Measurements from ENCODE around the gene TUT1.
"Not testable (repeated sequence)": the region's sequence is repeated elsewhere in the genome, so short reads cannot be mapped to it uniquely, and the experiment has no call there.

TUT1 gene

DNA sequence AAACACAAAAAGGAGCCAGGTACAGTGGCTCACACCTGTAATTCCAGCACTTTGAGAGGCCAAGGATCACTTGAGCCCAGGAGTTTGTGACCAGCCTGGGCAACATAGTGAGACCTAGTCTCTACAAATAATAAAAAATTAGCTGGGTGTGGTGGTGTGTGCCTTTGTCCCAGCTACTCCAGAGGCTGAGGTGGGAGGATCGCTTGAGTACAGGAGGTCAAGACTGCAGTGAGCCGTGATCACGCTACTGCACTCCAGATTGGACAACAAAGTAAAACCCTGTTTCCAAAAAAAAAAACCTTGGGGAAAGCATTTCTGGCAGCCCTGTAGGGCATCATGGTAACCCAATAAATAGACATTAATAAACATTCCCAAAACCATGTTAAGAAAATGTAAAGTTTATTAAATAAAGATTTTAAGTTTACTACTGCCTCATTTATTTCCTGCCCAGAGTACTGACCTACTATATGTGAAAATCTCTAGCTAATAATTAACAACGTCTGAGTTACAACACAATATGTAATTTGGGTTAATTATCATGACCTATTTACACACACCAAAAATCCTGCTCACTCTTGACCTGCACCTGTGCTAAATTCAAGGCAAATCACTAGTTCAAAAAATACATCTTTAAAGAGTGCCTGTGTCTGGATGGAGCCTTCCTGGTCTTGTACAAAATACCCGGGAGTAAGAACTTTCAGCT lies 26.1 kb downstream of the TUT1 start:
- H3K9me3 Mint-ChIP-seq = no peaks in the 10 kb centered on the region
- peaks cover 79% of the 10 kb centered on the region for H3K36me3 Mint-ChIP-seq (ENCODE audit: low read depth)
- H3K4me1 Mint-ChIP-seq = peaks cover 43% of the 10 kb centered on the region
- no peak overlapping the region for H3K4me3 Mint-ChIP-seq
- peak overlapping the region; percentile 55 for H3K27ac Mint-ChIP-seq
- DNase-seq = no peak
- no peaks in the 10 kb centered on the region for H3K27me3 Mint-ChIP-seq (ENCODE audit: low read depth, poor library complexity)
- TF ChIP-seq, protein P1, sequence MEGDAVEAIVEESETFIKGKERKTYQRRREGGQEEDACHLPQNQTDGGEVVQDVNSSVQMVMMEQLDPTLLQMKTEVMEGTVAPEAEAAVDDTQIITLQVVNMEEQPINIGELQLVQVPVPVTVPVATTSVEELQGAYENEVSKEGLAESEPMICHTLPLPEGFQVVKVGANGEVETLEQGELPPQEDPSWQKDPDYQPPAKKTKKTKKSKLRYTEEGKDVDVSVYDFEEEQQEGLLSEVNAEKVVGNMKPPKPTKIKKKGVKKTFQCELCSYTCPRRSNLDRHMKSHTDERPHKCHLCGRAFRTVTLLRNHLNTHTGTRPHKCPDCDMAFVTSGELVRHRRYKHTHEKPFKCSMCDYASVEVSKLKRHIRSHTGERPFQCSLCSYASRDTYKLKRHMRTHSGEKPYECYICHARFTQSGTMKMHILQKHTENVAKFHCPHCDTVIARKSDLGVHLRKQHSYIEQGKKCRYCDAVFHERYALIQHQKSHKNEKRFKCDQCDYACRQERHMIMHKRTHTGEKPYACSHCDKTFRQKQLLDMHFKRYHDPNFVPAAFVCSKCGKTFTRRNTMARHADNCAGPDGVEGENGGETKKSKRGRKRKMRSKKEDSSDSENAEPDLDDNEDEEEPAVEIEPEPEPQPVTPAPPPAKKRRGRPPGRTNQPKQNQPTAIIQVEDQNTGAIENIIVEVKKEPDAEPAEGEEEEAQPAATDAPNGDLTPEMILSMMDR (IDR thresholded peaks at IDR 0.05) = no peak

DNA sequence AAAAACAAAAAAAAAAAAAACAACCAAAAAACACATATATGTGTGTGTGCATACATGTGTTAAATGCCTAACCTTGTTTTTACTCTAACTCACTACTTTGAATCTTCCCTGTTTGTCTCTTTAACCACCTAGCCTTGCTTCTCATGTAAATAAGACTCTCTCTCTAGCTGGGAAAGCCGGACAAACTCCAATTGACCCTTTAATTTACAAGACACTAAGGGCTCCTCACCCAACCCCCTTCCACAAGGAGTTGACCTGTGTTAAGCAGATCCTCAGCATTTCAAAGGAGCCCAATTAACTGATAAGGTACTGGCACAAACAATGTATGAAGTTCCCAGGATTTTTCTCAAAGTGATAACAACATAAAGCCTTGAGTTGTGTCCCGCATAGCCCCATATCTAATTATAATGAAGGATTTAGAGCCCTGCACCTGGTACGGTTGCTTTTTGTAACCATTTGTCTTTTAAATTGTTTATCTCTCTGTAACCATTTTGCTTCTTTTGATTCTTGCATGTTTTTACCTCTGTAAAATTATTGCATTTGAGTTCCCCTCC lies 29.6 kb downstream of the TUT1 start:
- DNase-seq; H3K9me3 Mint-ChIP-seq; H3K27me3 Mint-ChIP-seq (ENCODE audit: low read depth, poor library complexity): not testable (repeated sequence)
- peaks cover 57% of the 10 kb centered on the region for H3K4me1 Mint-ChIP-seq
- peaks cover 71% of the 10 kb centered on the region for H3K36me3 Mint-ChIP-seq (ENCODE audit: low read depth)
- peak overlapping the region; percentile 3 for H3K4me3 Mint-ChIP-seq
- peak overlapping the region; percentile 98 for H3K27ac Mint-ChIP-seq

DNA sequence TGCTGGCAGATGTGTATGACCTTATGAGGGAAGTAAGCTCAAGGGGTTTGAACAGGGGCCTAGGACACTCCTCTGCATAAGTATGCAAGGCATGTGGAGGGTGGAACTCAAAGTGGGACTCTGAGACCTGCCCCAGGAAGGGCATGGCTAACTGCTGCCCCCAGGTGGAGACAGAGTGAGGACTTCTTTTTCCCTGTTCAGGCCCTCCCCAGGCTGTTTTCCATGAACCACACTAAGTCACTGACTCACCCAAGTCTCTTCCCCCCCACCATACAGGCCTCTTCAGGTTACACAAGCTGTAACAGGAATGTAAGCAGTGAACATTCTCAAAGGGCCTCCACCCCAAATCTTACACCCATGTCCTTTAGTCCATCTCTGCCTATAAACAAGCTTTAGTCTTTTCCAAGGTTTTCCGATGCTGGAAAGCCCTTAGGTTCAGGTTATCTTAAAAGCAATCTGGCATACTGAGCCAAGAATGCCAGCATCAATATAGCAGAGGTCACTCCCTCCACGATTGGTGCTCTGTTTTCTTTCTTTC lies 30.7 kb downstream of the TUT1 start:
- Mint-ChIP-seq H3K4me1 (peaks cover 59% of the 10 kb centered on the region), H3K27ac (peak overlapping the region; percentile 93), H3K9me3 (no peaks in the 10 kb centered on the region), H3K36me3 (ENCODE audit: low read depth) (peaks cover 60% of the 10 kb centered on the region), H3K4me3 (no peak overlapping the region), H3K27me3 (ENCODE audit: low read depth, poor library complexity) (peaks cover 2% of the 10 kb centered on the region)
- TF ChIP-seq, protein P1 (IDR thresholded peaks at IDR 0.05) = peak; percentile 59
- DNase-seq = peak; percentile 72

DNA sequence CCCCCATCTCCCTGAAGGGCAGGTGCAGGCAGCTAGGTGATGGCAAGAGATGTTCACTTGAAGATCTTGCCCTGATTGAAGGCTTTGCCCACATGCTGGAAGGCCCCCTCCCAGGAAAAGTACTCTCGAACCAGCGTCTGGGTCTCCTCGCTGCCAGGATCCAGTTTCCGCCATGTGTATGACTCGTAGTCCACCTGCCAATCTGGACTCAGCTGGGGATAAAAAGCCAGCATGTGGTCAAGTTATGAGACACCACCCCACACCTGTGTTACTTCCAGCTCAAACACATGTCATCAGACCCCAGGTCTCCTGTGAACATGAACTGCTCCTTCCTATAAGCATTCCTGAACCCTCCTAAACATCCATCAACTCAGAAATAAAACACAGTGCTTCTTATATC lies 31.7 kb downstream of the TUT1 start:
- Mint-ChIP-seq H3K4me1 (peaks cover 66% of the 10 kb centered on the region), H3K36me3 (ENCODE audit: low read depth) (peaks cover 54% of the 10 kb centered on the region), H3K27ac (peak overlapping the region; percentile 57)
- H3K9me3 Mint-ChIP-seq; H3K4me3 Mint-ChIP-seq; DNase-seq; H3K27me3 Mint-ChIP-seq (ENCODE audit: low read depth, poor library complexity): not testable (repeated sequence)

DNA sequence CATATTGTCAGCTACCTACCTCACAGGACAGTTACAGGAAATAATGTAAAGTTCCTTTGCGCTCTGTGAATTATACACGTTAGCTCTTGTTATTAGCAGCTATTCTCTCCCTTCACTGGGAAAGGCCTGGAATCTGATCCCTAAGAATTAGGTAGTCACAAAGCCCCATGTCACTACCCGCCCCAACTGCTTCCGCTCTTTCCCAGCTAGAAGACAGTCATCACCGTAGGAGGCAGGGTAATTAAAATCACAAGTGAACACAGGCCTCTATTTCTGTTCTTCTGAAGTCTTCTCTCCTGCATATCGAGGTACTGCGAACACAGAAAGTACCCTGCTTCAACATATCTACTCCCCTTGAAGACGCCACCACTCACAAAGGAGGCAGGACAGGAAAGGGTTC lies 32.1 kb downstream of the TUT1 start:
- DNase-seq = no peak
- Mint-ChIP-seq H3K9me3 (no peaks in the 10 kb centered on the region), H3K4me3 (no peak overlapping the region), H3K4me1 (peaks cover 70% of the 10 kb centered on the region), H3K27me3 (ENCODE audit: low read depth, poor library complexity) (peaks cover 2% of the 10 kb centered on the region), H3K36me3 (ENCODE audit: low read depth) (peaks cover 54% of the 10 kb centered on the region), H3K27ac (peak overlapping the region; percentile 57)
- TF ChIP-seq, protein P1 (IDR thresholded peaks at IDR 0.05) = no peak

GRCh38 chr11:62558669-62559068 lies 32.7 kb downstream of the TUT1 start:
- peaks cover 50% of the 10 kb centered on the region for H3K36me3 Mint-ChIP-seq (ENCODE audit: low read depth)

More at GRCh38 chr11:62558669-62559068, 32.7 kb downstream of the TUT1 start:
- Mint-ChIP-seq H3K4me1 (peaks cover 73% of the 10 kb centered on the region), H3K4me3 (no peak overlapping the region), H3K27me3 (ENCODE audit: low read depth, poor library complexity) (peaks cover 2% of the 10 kb centered on the region), H3K27ac (no peak overlapping the region), H3K9me3 (no peaks in the 10 kb centered on the region)
- no peak for DNase-seq
- TF ChIP-seq, protein P1 (IDR thresholded peaks at IDR 0.05) = no peak
